ENCODE data around the gene MALAT1. TPM values are rescaled to one million over a fixed set of nuclear protein-coding genes. Genes with fewer than 3 reads are reported as not detected.
"Not testable (repeated sequence)": the region's sequence is repeated elsewhere in the genome, so short reads cannot be mapped to it uniquely, and the experiment has no call there.

Gene MALAT1
- total and polyA plus RNA-seq, 2 experiments from 2014 or later: 7,439 to 16,838 TPM

DNA sequence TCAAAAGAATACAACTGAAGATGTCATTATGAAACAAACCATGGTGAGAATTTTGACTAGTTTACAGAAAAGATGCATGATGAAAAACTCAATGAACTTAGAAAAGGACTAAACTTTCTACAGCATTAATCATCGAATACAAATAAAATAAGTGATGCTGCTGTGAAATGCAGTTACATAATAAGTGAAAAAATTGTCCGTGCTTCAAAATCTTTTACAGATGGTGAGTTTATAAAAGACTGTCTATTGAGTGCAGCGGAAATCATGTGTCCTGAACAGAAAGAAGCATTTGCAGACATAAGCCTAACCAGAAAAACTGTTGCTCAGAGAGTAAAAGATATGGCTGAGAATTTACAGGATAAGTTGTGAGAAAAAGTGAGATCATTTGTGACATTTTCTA lies 42.4 kb upstream of the MALAT1 start:
- H3K27me3 ChIP-seq: no peaks in the 10 kb centered on the region
- no peak overlapping the region for H3K27ac ChIP-seq
- no peak overlapping the region for H3K4me3 ChIP-seq
- H3K36me3 ChIP-seq: no peaks in the 10 kb centered on the region
- TF ChIP-seq, protein P1, sequence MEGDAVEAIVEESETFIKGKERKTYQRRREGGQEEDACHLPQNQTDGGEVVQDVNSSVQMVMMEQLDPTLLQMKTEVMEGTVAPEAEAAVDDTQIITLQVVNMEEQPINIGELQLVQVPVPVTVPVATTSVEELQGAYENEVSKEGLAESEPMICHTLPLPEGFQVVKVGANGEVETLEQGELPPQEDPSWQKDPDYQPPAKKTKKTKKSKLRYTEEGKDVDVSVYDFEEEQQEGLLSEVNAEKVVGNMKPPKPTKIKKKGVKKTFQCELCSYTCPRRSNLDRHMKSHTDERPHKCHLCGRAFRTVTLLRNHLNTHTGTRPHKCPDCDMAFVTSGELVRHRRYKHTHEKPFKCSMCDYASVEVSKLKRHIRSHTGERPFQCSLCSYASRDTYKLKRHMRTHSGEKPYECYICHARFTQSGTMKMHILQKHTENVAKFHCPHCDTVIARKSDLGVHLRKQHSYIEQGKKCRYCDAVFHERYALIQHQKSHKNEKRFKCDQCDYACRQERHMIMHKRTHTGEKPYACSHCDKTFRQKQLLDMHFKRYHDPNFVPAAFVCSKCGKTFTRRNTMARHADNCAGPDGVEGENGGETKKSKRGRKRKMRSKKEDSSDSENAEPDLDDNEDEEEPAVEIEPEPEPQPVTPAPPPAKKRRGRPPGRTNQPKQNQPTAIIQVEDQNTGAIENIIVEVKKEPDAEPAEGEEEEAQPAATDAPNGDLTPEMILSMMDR (IDR thresholded peaks at IDR 0.05; ENCODE audit: low read depth, low read length): no peak
- H3K9me3 ChIP-seq (ENCODE audit: low read depth): no peaks in the 10 kb centered on the region
- DNase-seq (ENCODE audit: low read depth in 1 of 2, low spot score in 1 of 2): no peak
- peaks cover 4% of the 10 kb centered on the region for H3K4me1 ChIP-seq (ENCODE audit: low read depth)

DNA sequence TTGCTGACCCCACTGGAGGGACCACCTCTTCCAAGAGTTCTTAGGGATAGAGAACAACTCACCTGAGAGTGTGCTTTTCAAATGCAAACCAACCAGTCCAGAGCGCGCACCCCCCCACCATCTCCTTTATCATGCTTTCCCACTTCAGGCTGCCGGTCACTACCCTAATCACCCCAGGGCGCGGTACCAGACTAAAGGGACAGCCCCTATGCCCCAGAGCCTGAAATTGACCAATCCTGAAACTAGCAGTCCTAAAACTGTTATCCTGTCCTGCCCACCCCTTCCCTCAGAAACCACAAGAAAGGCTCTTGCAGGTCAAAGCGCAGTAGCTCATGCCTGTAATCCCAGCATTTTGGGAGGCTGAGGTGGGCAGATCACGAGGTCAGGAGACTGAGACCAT lies 39.3 kb upstream of the MALAT1 start:
- H3K9me3 ChIP-seq (ENCODE audit: low read depth): no peaks in the 10 kb centered on the region
- no peaks in the 10 kb centered on the region for H3K27me3 ChIP-seq
- H3K4me1 ChIP-seq (ENCODE audit: low read depth): peaks cover 4% of the 10 kb centered on the region
- TF ChIP-seq, protein P1 (IDR thresholded peaks at IDR 0.05; ENCODE audit: low read depth, low read length): no peak
- H3K36me3 ChIP-seq: no peaks in the 10 kb centered on the region
- DNase-seq (ENCODE audit: low read depth in 1 of 2, low spot score in 1 of 2): no peak
- H3K4me3 ChIP-seq: no peak overlapping the region
- H3K27ac ChIP-seq: no peak overlapping the region

DNA sequence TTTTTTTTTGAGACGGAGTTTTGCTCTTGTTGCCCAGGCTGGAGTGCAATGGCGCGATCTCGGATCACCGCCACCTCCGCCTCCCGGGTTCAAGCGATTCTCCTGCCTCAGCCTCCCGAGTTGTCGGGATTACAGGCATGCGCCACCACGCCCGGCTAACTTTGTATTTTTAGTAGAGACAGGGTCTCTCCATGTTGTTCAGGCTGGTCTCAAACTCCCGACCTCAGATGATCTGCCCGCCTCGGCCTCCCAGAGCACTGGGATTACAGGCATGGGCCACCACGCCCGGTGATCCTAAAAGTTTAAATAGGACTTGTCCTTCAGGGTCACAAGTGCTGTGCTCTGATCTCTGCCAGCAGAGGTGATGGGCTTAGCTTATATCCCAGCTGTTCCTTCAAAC lies 33.4 kb upstream of the MALAT1 start:
- not testable (repeated sequence) for H3K4me1 ChIP-seq (ENCODE audit: low read depth); H3K4me3 ChIP-seq; H3K36me3 ChIP-seq; H3K27me3 ChIP-seq; H3K9me3 ChIP-seq (ENCODE audit: low read depth); DNase-seq (ENCODE audit: low read depth in 1 of 2, low spot score in 1 of 2)
- H3K27ac ChIP-seq: peak overlapping the region; percentile 37

DNA sequence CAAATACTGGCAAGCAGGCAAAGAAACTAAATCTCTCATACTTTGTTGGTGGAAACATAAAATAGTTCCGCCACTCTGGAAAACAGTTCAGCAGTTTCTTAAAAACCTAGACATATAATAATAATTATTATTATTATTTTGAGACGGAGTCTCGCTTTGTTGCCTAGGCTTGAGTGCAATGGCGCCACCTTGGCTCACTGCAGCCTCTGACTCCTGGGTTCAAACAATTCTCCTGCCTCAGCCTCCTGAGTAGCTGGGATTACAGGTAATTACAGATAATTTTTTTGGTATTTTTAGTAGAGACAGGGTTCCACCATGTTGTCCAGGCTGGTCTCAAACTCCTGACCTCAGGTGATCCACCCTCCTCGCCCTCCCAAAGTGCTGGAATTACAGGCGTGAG lies 31.5 kb upstream of the MALAT1 start:
- H3K27ac ChIP-seq; H3K36me3 ChIP-seq; H3K9me3 ChIP-seq (ENCODE audit: low read depth); H3K27me3 ChIP-seq; DNase-seq (ENCODE audit: low read depth in 1 of 2, low spot score in 1 of 2); H3K4me3 ChIP-seq: not testable (repeated sequence)
- H3K4me1 ChIP-seq (ENCODE audit: low read depth): peaks cover 10% of the 10 kb centered on the region

DNA sequence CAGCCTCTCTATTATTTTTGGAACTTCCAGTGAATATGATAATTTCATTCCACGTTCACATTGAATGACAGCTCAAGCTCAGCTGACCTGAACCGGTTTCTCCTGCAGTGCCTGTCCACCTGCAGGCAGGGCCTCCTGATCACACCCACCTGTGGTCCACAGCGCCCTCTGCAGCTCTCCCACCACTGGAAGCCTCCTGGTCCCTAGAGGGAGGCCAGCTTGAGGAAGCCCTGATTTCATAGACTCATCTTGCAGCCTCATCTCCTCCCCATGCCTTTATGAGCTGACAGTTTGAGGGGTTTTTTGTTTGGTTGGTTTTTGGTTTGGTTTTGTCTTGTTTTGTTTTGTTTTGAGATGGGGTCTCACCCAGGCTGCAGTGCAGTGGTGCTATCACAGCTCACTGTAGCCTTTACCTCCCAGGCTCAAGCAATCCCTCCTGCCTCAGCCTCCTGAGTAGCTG lies 29.9 kb upstream of the MALAT1 start:
- Histone ChIP-seq H3K9me3 (ENCODE audit: low read depth) (no peaks in the 10 kb centered on the region), H3K4me3 (no peak overlapping the region), H3K36me3 (no peaks in the 10 kb centered on the region), H3K4me1 (ENCODE audit: low read depth) (peaks cover 23% of the 10 kb centered on the region), H3K27ac (no peak overlapping the region), H3K27me3 (no peaks in the 10 kb centered on the region)
- peak; percentile 53 to 63 for DNase-seq (ENCODE audit: low read depth in 1 of 2, low spot score in 1 of 2)
- TF ChIP-seq, protein P1 (IDR thresholded peaks at IDR 0.05; ENCODE audit: low read depth, low read length): peak; percentile 56

DNA sequence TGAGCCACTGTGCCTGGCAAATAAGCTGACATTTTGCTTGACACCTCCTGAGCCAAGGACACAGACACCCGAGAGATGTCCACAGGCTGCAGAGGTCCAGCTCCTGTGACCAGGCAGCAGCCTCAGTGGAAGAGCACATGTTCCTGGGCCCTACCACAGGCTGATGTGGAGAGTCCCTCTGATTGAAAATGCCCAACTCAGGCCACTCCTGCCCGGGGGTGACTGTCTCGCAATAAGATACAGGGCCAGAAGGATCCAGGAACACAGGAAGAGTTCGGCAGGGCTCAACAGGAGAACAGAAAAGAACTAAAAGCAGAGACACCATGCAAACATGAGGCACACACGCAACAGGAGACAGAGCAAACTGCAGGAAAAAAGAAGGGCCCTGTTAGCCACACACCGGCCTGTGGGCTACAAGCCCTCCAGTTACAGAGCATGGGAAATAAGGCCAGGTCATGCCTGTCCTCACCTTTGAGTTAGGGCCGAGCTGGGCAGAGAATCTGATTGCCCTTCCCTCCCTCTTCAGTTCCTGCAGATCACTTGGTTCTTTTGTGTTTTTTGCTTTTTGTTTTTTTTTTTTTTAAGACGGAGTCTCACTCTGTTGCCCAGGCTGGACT lies 28.3 kb upstream of the MALAT1 start:
- Histone ChIP-seq H3K27me3 (no peaks in the 10 kb centered on the region), H3K4me1 (ENCODE audit: low read depth) (peaks cover 23% of the 10 kb centered on the region), H3K27ac (peak overlapping the region; percentile 97), H3K4me3 (no peak overlapping the region), H3K9me3 (ENCODE audit: low read depth) (no peaks in the 10 kb centered on the region), H3K36me3 (no peaks in the 10 kb centered on the region)
- no peak for DNase-seq (ENCODE audit: low read depth in 1 of 2, low spot score in 1 of 2)
- TF ChIP-seq, protein P1 (IDR thresholded peaks at IDR 0.05; ENCODE audit: low read depth, low read length): no peak

Data from cardiac muscle cell (in vitro differentiated cells and primary cell).